Endothelial cell of umbilical vein (primary cell): ENCODE data around the gene MST1.

Experiments used
- EZH2 ChIP-seq: IDR thresholded peaks from 2 replicates; pipeline ENCODE4 v1.6.1; 2012; ENCODE audit warnings: borderline replicate concordance, low read depth, mild to moderate bottlenecking, moderate library complexity, low read length, inconsistent platforms; ENCODE audit not compliant: severe bottlenecking
- JUN ChIP-seq: IDR thresholded peaks from 2 replicates; pipeline ENCODE4 v1.6.1; 2011; ENCODE audit warnings: borderline replicate concordance, low read depth; ENCODE audit not compliant: insufficient read length, insufficient read depth
- MYC ChIP-seq: IDR thresholded peaks from one replicate; pipeline ENCODE4 v1.6.1; 2011; ENCODE audit warnings: mild to moderate bottlenecking, low read depth, low read length
- POLR2A ChIP-seq: IDR thresholded peaks from 2 replicates; pipeline ENCODE4 v1.6.1; 2012; ENCODE audit warnings: low read depth, mild to moderate bottlenecking, control low read depth, low read length
- POLR2AphosphoS5 ChIP-seq: IDR thresholded peaks from 2 replicates; pipeline ENCODE4 v1.6.1; 2012; ENCODE audit warnings: low read depth, mild to moderate bottlenecking, control low read depth, low read length, moderate library complexity; ENCODE audit not compliant: insufficient read depth
- TF ChIP-seq, protein P1 (sequence below), 2 donors: IDR thresholded peaks; 1 replicate in 1 of 2; 2 replicates in 1 of 2; pipeline ENCODE4 v1.5.1; 2011; ENCODE audit warnings: low read length in 2 of 2, mild to moderate bottlenecking in 2 of 2, moderate library complexity in 2 of 2, control low read depth in 1 of 2, inconsistent platforms in 1 of 2, low read depth in 1 of 2; ENCODE audit not compliant: insufficient read depth in 1 of 2; ENCODE audit errors: extremely low read depth in 1 of 2
- TF ChIP-seq, protein P2 (sequence below): IDR thresholded peaks from 2 replicates; pipeline ENCODE4 v1.6.1; 2011; ENCODE audit not compliant: insufficient read depth, insufficient read length

DNA sequence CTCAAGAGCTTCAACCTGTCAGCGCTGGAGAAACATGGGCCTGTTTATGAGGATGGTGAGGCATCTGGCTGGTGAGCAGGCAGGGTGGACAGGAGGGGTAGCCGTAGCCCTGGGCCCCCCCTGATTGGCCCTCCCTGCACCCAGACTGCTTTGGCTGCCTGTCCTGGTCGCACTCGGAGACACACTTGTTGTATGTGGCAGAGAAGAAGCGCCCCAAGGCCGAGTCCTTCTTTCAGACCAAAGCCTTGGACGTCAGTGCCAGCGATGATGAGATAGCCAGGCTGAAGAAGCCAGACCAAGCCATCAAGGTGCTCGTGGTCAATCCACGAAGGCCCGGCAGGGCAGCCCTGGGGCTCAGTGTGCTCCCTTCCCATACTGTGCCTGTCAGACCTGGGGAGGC is 13.4 kb downstream of the MST1 start:
- TF ChIP-seq POLR2AphosphoS5 (no peak), MYC (no peak), POLR2A (no peak), EZH2 (no peak), JUN (no peak)
- TF ChIP-seq, protein P1, sequence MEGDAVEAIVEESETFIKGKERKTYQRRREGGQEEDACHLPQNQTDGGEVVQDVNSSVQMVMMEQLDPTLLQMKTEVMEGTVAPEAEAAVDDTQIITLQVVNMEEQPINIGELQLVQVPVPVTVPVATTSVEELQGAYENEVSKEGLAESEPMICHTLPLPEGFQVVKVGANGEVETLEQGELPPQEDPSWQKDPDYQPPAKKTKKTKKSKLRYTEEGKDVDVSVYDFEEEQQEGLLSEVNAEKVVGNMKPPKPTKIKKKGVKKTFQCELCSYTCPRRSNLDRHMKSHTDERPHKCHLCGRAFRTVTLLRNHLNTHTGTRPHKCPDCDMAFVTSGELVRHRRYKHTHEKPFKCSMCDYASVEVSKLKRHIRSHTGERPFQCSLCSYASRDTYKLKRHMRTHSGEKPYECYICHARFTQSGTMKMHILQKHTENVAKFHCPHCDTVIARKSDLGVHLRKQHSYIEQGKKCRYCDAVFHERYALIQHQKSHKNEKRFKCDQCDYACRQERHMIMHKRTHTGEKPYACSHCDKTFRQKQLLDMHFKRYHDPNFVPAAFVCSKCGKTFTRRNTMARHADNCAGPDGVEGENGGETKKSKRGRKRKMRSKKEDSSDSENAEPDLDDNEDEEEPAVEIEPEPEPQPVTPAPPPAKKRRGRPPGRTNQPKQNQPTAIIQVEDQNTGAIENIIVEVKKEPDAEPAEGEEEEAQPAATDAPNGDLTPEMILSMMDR (IDR thresholded peaks at IDR 0.05; ENCODE audit: extremely low read depth in 1 of 2, insufficient read depth in 1 of 2, low read depth in 1 of 2, low read length in 2 of 2): no peak
- TF ChIP-seq, protein P2, sequence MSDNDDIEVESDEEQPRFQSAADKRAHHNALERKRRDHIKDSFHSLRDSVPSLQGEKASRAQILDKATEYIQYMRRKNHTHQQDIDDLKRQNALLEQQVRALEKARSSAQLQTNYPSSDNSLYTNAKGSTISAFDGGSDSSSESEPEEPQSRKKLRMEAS: no peak
